H9 (cell line): ENCODE measurements around the gene S1PR3. TPM values are rescaled to one million over a fixed set of nuclear protein-coding genes. Genes with fewer than 3 reads are reported as not detected.

Experiments
- DNase-seq: peaks from one replicate; pipeline ENCODE4 v3.0.0-alpha.2; 2017
- H2AFZ ChIP-seq: one replicate; pipeline ENCODE4 v1.6.1; 2013; ENCODE audit warnings: mild to moderate bottlenecking, low read length, control low read depth, moderate library complexity
- H2AK5ac ChIP-seq: 2 replicates; pipeline ENCODE4 v1.6.1; 2013; ENCODE audit warnings: low read length, control low read depth, mixed read lengths; ENCODE audit not compliant: insufficient read length
- H2BK120ac ChIP-seq: one replicate; pipeline ENCODE4 v1.6.1; 2013; ENCODE audit warnings: low read depth, mild to moderate bottlenecking, low read length, control low read depth, inconsistent platforms; ENCODE audit not compliant: poor library complexity, severe bottlenecking
- H2BK12ac ChIP-seq: 2 replicates; pipeline ENCODE4 v1.6.1; 2013; ENCODE audit warnings: low read length, control low read depth, mixed read lengths, low read depth; ENCODE audit not compliant: insufficient read length
- H2BK15ac ChIP-seq: 2 replicates; pipeline ENCODE4 v1.6.1; 2013; ENCODE audit warnings: low read depth, low read length, control low read depth
- H2BK20ac ChIP-seq: one replicate; pipeline ENCODE4 v1.6.1; 2013; ENCODE audit warnings: low read depth, mild to moderate bottlenecking, low read length, control low read depth, inconsistent platforms; ENCODE audit not compliant: poor library complexity, severe bottlenecking
- H2BK5ac ChIP-seq: 2 replicates; pipeline ENCODE4 v1.6.1; 2013; ENCODE audit warnings: low read length, control low read depth, mixed read lengths; ENCODE audit not compliant: insufficient read length
- H3K14ac ChIP-seq: 2 replicates; pipeline ENCODE4 v1.6.1; 2013; ENCODE audit warnings: low read length, control low read depth; ENCODE audit not compliant: insufficient read depth
- H3K18ac ChIP-seq: 2 replicates; pipeline ENCODE4 v1.6.1; 2013; ENCODE audit warnings: low read depth, mild to moderate bottlenecking, mixed read lengths, low read length, control low read depth; ENCODE audit not compliant: insufficient read length
- H3K23ac ChIP-seq: 2 replicates; pipeline ENCODE4 v1.6.1; 2013; ENCODE audit warnings: low read length, control low read depth, mixed read lengths, low read depth; ENCODE audit not compliant: insufficient read length
- H3K23me2 ChIP-seq: 2 replicates; pipeline ENCODE4 v1.6.1; 2013; ENCODE audit warnings: low read depth, mild to moderate bottlenecking, mixed read lengths, low read length, control low read depth; ENCODE audit not compliant: insufficient read length, poor library complexity, severe bottlenecking
- H3K27ac ChIP-seq: 2 replicates; pipeline ENCODE4 v1.5.1; 2013; ENCODE audit warnings: low read length, control low read depth, mixed read lengths, low read depth; ENCODE audit not compliant: insufficient read length
- H3K27me3 ChIP-seq: 2 replicates; pipeline ENCODE4 v1.6.1; 2013; ENCODE audit warnings: low read length, control low read depth, inconsistent platforms; ENCODE audit not compliant: insufficient read depth
- H3K4ac ChIP-seq: 2 replicates; pipeline ENCODE4 v1.6.1; 2013; ENCODE audit warnings: low read depth, mild to moderate bottlenecking, control low read depth, inconsistent platforms, low read length, moderate library complexity
- H3K4me1 ChIP-seq: 2 replicates; pipeline ENCODE4 v1.6.1; 2013; ENCODE audit warnings: low read length, control low read depth, inconsistent platforms; ENCODE audit not compliant: insufficient read depth
- H3K4me2 ChIP-seq: 2 replicates; pipeline ENCODE4 v1.6.1; 2013; ENCODE audit warnings: low read length, control low read depth, mixed read lengths; ENCODE audit not compliant: insufficient read length, insufficient read depth
- H3K56ac ChIP-seq: 2 replicates; pipeline ENCODE4 v1.6.1; 2013; ENCODE audit warnings: low read depth, mild to moderate bottlenecking, mixed read lengths, low read length, control low read depth; ENCODE audit not compliant: insufficient read length
- H3K79me1 ChIP-seq: 2 replicates; pipeline ENCODE4 v1.6.1; 2013; ENCODE audit warnings: low read depth, mild to moderate bottlenecking, moderate library complexity, low read length, control low read depth, inconsistent platforms; ENCODE audit not compliant: insufficient read depth, poor library complexity, severe bottlenecking
- H3K79me2 ChIP-seq: 2 replicates; pipeline ENCODE4 v1.6.1; 2013; ENCODE audit warnings: low read length, control low read depth, inconsistent platforms; ENCODE audit not compliant: insufficient read depth
- H3K9ac ChIP-seq: 2 replicates; pipeline ENCODE4 v1.6.1; 2013; ENCODE audit warnings: low read length, control low read depth, mixed read lengths; ENCODE audit not compliant: insufficient read length; ENCODE audit errors: extremely low read depth
- H3K9me3 ChIP-seq: one replicate; pipeline ENCODE4 v1.6.1; 2013; ENCODE audit warnings: low read depth, low read length, inconsistent platforms; ENCODE audit not compliant: control insufficient read depth
- H3T11ph ChIP-seq: one replicate; pipeline ENCODE4 v1.6.1; 2013; ENCODE audit warnings: mild to moderate bottlenecking, low read length, control low read depth, inconsistent platforms
- H4K20me1 ChIP-seq: one replicate; pipeline ENCODE4 v1.6.1; 2013; ENCODE audit not compliant: control insufficient read depth, insufficient read length, insufficient read depth
- H4K5ac ChIP-seq: 2 replicates; pipeline ENCODE4 v1.6.1; 2013; ENCODE audit warnings: low read depth, mild to moderate bottlenecking, mixed read lengths, low read length, control low read depth; ENCODE audit not compliant: insufficient read length
- H4K8ac ChIP-seq: replicated peaks from 2 replicates; pipeline ENCODE4 v1.6.1; 2013; ENCODE audit warnings: low read length, control low read depth, mixed read lengths, low read depth; ENCODE audit not compliant: insufficient read length
- H4K91ac ChIP-seq: 2 replicates; pipeline ENCODE4 v1.6.1; 2013; ENCODE audit warnings: low read depth, mild to moderate bottlenecking, moderate library complexity, mixed read lengths, low read length, control low read depth; ENCODE audit not compliant: insufficient read length
- H3K27ac Mint-ChIP-seq, 3 experiments: 2 replicates in 2 of 3; 3 replicates in 1 of 3; pipeline ENCODE4 v1.8.0; 2020 to 2021; ENCODE audit warnings: mixed read lengths in 3 of 3, mild to moderate bottlenecking in 1 of 3, moderate library complexity in 1 of 3
- H3K27me3 Mint-ChIP-seq: 2 replicates; pipeline ENCODE4 v1.8.0; 2021; ENCODE audit warnings: low read depth, mild to moderate bottlenecking, moderate library complexity, mixed read lengths
- H3K36me3 Mint-ChIP-seq, 3 experiments: 2 replicates in 2 of 3; 3 replicates in 1 of 3; pipeline ENCODE4 v1.8.0; 2020 to 2021; ENCODE audit warnings: low read depth in 3 of 3, mixed read lengths in 3 of 3; ENCODE audit not compliant: insufficient read depth in 1 of 3
- H3K4me1 Mint-ChIP-seq, 2 experiments: 2 replicates each; pipeline ENCODE4 v1.8.0; 2020; ENCODE audit warnings: mixed read lengths in 2 of 2
- H3K4me3 Mint-ChIP-seq, 2 experiments: 2 replicates in 1 of 2; 3 replicates in 1 of 2; pipeline ENCODE4 v1.8.0; 2020 to 2021; ENCODE audit warnings: mild to moderate bottlenecking in 2 of 2, mixed read lengths in 2 of 2, moderate library complexity in 1 of 2
- H3K9me3 Mint-ChIP-seq, 2 experiments: 2 replicates in 1 of 2; 3 replicates in 1 of 2; pipeline ENCODE4 v1.8.0; 2020; ENCODE audit warnings: mild to moderate bottlenecking in 2 of 2, mixed read lengths in 2 of 2, moderate library complexity in 1 of 2
- CTCF ChIP-seq: fragments of 200-600 bp; sonication (generic); conservative IDR thresholded peaks from 3 replicates; pipeline ENCODE4 v1.8.0; 2021; ENCODE audit warnings: antibody characterized with exemption, mild to moderate bottlenecking
- WGBS: extraction: QIAGEN DNeasy Blood & Tissue Kit; methylation state at CpG from one replicate; pipeline ENCODE4 v1.1.7; 2013; ENCODE audit warnings: missing lambda C conversion rate, low lambda C conversion rate, mixed read lengths; ENCODE audit not compliant: insufficient read length; ENCODE audit errors: extremely low coverage; 5-methylcytosine and 5-hydroxymethylcytosine counted together
- total RNA-seq: library from RNA; stranded (reverse); gene quantifications from 2 replicates; pipeline ENCODE4 v1.2.1, GENCODE V29; 2021

Gene S1PR3
- total RNA-seq, 1 experiment from 2014 or later = 3.3 TPM

DNA sequence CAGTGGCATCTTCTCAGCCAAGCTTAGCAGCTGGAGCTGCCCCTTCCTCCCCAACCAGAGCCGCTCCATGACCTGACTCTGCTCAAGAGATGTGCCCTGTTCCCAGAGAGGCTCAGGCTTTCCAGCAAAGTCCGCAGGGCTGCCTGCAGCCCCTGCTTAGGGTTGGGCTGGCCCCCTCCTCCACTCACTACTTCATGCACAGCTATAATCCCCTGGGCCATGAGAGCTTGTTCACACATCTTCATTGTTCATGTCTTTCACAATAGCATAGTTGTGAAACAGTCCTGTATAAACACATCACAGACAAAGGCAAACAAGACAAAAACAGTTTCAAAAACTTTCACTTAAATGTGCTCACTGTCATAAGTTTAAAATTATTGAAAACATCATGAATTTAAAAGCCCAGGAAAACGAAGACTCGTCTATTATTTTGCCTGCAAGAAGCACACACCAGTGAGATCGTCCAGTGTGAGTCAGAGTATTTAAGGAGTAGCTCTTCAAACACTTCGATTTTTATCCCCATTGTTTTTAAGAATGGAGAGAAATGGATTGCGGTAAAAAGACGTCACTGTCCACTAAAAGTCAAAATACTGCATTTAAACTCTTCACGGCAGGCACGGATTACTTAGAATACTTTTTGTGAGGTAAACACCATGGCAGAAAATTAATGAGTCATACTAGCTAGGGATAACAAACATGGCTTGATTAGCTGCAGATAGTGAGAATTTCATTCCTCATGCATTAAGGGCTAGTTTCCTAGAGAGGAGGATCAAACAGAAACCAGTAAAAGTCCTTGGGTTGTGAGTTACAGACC lies 40.7 kb upstream of the S1PR3 start:
- H3K27me3 Mint-ChIP-seq = no peaks in the 10 kb centered on the region; the same call in 1 of the 2 replicates

More for the DNA sequence above, 40.7 kb upstream of the S1PR3 start:
- Histone ChIP-seq H4K20me1 (no peaks in the 10 kb centered on the region), H3K14ac (peak overlapping the region; percentile 41; the same call in 1 of the 2 replicates), H3K4me1 (no peaks in the 10 kb centered on the region; the same call in 1 of the 2 replicates), H2BK120ac (no peak overlapping the region), H3K9ac (no peak overlapping the region), H2BK15ac (no peak overlapping the region), H4K91ac (no peak overlapping the region), H3K23ac (no peak overlapping the region), H3K79me2 (no peaks in the 10 kb centered on the region), H2AK5ac (no peak overlapping the region), H3K4me2 (no peak overlapping the region), H4K8ac (no peak overlapping the region), H4K5ac (no peak overlapping the region), H3K23me2 (no peaks in the 10 kb centered on the region), H3K18ac (no peak overlapping the region), H2BK5ac (no peak overlapping the region), H2BK20ac (no peak overlapping the region), H3T11ph (no peak overlapping the region), H3K27me3 (no peaks in the 10 kb centered on the region), H3K27ac (no peak overlapping the region), H3K56ac (no peak overlapping the region), H2BK12ac (peak overlapping the region; percentile 10), H3K9me3 (no peaks in the 10 kb centered on the region), H3K79me1 (no peaks in the 10 kb centered on the region), H3K4ac (no peak overlapping the region), H2AFZ (no peak overlapping the region)
- WGBS = no CpG with 5 or more reads among the region's 10 CpGs
- Mint-ChIP-seq H3K4me3 (no peak overlapping the region), H3K27ac (no peak overlapping the region; a peak in 1 of 7 replicates), H3K9me3 (no peaks in the 10 kb centered on the region), H3K4me1 (peaks cover 8 to 16% of the 10 kb centered on the region in 2 experiments), H3K36me3 (no peaks in the 10 kb centered on the region)
- no peak for DNase-seq
- no peak for TF ChIP-seq CTCF
